Stimulated activated CD8-positive, alpha-beta memory T cell treated with anti-CD3 and anti-CD28 coated beads, Interleukin-12 subunit alpha, Interleukin-12 subunit beta, amount 100 ng/mL, for 24 hours (primary cell): Measurements from ENCODE around the gene CEP135.
"Not testable (repeated sequence)": the region's sequence is repeated elsewhere in the genome, so short reads cannot be mapped to it uniquely, and the experiment has no call there.

Experiments used
- DNase-seq: peaks from one replicate; pipeline ENCODE4 v3.0.0-alpha.2; 2020; ENCODE audit errors: extremely low read depth

Gene CEP135

GRCh38 chr4:56072730-56073129, 124.0 kb downstream of the CEP135 start:
- not testable (repeated sequence) for DNase-seq

DNA sequence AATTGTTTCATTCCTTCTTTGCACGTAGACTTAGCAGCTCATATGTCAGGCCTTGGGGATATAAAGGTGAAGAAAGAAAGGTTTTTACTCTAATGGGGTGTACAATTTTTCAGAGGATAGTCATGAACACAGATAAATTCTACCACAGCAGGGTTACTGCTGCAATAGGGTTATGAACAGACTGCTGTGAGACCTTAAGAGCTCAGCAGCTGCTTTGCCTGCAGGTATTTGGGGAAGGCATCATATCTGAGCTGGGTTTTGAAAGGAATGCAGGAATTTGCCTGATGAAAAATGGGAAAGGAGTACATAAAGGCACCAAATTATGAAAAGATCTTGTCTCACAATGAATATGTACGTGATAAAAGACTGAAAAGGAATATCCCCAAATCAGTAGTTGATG, 128.9 kb downstream of the CEP135 start:
- DNase-seq = no peak

DNA sequence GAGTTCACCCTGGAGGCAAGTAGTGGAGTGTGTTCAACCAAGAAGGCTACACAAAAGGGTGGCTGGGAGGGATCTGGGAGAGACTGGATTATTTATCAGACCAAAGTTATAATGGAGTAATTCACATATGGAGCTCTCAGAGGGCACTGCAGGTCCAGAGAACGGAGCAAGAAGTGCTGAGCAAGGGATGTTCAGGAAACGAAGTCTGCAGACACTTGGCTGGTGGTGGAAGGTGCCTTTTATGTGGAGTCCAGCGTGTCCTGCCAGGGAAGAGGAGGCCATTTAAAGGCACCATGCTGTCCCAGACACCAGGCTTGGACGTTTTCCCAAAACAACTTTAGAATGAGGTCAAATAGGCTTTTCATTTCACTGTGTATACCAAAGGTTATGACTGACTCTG, 130.1 kb downstream of the CEP135 start:
- DNase-seq = no peak

- no peak for DNase-seq
Measured at GRCh38 chr4:56080384-56080783, 131.6 kb downstream of the CEP135 start.

GRCh38 chr4:56082829-56083228, 134.1 kb downstream of the CEP135 start:
- DNase-seq = no peak
